Choroid plexus epithelial cell (primary cell): ENCODE results near the gene ANTXR1.
A peak's percentile ranks its signal among the peaks of the same experiment; 100 is the strongest.

ENCODE experiments used
- DNase-seq: peaks from one replicate; pipeline ENCODE4 v3.0.0-alpha.2; 2010; ENCODE audit warnings: low read depth
- H3K4me3 ChIP-seq: 2 replicates; pipeline ENCODE4 v1.5.1; 2011; ENCODE audit warnings: low read depth, mild to moderate bottlenecking, control low read depth, low read length, moderate library complexity
- TF ChIP-seq, protein P1 (sequence below): conservative IDR thresholded peaks from 2 replicates; pipeline ENCODE4 v1.5.1; 2011; ENCODE audit warnings: low read depth, mild to moderate bottlenecking, control low read depth, inconsistent platforms, low read length, moderate library complexity

The ANTXR1 gene

DNA sequence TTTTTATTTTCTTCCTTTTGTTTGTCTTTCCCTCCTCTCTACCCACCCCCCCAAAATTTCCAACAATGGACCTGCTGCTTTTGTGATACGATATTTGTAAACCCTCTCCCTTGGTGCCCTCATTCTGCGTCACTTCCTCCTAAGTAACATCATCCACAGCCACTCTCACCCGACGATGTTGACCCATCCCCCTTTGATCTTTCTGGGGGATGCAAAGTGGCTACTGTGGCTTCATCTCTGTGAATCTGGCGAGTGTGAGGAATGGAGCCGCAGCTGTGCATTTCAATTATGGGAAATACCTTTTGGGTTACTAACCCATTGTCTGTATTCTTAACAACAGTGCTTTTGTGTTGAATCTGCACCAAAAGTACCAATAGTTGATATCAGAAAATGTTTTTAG, 19.4 kb downstream of the ANTXR1 start:
- no peak overlapping the region for H3K4me3 ChIP-seq

DNA sequence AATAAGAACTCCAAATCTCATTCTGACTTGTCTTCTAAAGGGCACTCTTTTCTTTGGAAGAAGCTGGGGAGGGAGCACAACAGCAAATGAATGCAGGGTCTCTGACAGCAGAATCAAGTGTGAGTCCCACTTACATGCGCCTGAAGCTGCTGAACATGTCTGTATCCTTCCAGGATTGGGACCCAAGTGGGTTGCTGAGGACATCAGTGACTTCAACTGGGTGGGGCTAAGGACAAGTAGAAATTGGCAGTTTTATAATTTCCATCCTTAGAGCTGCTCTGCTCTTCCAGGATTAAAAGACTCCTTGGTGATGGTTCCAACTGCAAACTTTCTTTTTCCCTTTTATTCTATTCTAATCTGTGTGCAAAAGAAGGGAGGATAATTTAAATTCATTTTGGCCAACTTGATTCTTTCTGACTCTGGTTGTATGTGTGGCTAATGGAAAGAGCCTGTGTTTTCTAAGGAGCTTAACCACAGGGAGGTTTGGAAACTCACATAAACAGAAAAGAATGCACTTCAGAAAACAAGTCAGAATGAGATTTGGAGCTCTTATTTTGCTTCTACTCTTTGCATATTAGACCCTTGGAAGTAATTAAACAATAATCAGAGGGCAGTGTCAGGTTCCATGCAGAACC, 20.6 kb downstream of the ANTXR1 start:
- TF ChIP-seq, protein P1, sequence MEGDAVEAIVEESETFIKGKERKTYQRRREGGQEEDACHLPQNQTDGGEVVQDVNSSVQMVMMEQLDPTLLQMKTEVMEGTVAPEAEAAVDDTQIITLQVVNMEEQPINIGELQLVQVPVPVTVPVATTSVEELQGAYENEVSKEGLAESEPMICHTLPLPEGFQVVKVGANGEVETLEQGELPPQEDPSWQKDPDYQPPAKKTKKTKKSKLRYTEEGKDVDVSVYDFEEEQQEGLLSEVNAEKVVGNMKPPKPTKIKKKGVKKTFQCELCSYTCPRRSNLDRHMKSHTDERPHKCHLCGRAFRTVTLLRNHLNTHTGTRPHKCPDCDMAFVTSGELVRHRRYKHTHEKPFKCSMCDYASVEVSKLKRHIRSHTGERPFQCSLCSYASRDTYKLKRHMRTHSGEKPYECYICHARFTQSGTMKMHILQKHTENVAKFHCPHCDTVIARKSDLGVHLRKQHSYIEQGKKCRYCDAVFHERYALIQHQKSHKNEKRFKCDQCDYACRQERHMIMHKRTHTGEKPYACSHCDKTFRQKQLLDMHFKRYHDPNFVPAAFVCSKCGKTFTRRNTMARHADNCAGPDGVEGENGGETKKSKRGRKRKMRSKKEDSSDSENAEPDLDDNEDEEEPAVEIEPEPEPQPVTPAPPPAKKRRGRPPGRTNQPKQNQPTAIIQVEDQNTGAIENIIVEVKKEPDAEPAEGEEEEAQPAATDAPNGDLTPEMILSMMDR: no peak
- peak; percentile 61 for DNase-seq

More for the DNA sequence above, 19.4 kb downstream of the ANTXR1 start:
- DNase-seq: no peak
- TF ChIP-seq, protein P1: no peak

DNA sequence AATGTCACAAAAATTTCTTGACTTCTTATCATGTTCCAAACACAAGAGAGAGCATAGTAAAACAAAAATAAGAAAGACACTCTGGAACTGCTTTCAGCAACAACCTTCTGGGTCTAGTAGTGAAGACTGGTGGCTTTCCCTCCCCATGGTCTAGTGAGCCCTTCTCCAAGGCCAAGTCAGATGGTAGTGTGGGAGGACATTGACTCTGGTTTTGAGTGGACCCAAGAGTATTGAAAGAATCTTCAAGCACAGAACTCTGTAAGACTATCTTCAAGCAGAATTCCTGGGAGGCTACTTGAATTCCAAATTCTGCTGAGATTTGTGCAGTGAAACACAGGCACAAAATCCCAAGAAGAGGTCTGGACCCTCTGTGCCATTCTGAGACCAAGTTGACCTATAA, 21.1 kb downstream of the ANTXR1 start:
- TF ChIP-seq, protein P1: no peak
- H3K4me3 ChIP-seq: no peak overlapping the region
- DNase-seq: no peak

More for the DNA sequence above, 20.6 kb downstream of the ANTXR1 start:
- no peak overlapping the region for H3K4me3 ChIP-seq

DNA sequence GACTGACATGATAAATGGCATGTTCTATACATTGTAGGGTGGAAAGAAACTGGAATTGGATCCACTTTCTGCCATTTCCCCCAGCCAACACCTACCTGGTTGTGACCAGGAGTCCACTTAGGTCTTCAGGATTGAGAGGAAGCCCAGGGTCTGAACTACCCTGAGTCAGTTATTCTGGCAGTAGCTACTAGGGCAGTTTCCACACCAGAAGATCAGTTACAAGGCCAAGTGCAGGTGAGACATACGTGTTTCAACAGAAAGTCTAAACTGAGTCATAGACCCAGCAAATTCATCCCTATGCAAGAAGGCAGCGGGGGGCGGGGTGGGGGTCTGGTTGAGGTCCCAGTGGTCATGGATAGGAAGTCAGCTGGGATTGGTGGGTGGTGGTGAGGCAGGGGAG, 21.9 kb downstream of the ANTXR1 start:
- DNase-seq: no peak
- no peak overlapping the region for H3K4me3 ChIP-seq
- TF ChIP-seq, protein P1: no peak

DNA sequence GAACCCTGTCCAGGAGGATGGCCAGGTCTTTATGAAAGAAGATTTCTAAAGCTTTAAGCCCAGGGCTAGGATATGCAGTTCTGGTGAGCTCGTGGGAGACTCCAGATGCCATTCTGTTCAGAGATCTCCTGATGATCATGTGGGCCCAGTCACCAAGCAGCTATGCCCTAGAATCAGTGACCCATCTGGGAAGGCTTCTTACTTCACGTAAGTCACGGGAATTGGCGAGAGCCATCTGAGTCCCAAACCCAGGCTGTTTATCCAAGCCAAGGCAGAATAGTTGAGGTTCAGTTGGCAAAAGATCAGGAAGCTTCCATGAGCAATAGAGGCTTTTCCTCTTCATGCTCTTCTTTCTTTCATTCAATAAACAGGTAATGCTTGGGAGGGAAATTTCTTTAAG, 23.9 kb downstream of the ANTXR1 start:
- DNase-seq: peak; percentile 23
- H3K4me3 ChIP-seq: no peak overlapping the region
- TF ChIP-seq, protein P1: no peak

DNA sequence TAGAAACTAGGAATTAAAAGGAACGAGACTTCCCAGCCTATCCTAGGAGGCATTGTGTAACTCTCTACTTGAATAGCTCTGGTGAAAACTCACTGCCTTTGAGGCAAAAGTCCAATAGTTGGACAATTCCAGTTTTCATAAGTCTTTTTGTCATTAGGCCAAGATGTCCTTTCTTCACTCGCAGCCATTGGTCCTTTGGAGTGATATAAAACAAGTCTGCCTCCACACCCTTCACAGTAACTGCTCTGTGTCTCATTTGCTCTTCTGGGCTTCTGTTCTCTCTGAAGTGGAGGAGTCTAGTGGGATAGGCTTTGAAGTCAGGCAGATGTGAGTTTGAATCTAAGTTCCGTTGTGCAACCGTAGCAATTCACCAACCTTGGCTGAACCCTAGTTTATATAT, 28.2 kb downstream of the ANTXR1 start:
- no peak for DNase-seq
- TF ChIP-seq, protein P1: no peak
- H3K4me3 ChIP-seq: no peak overlapping the region

DNA sequence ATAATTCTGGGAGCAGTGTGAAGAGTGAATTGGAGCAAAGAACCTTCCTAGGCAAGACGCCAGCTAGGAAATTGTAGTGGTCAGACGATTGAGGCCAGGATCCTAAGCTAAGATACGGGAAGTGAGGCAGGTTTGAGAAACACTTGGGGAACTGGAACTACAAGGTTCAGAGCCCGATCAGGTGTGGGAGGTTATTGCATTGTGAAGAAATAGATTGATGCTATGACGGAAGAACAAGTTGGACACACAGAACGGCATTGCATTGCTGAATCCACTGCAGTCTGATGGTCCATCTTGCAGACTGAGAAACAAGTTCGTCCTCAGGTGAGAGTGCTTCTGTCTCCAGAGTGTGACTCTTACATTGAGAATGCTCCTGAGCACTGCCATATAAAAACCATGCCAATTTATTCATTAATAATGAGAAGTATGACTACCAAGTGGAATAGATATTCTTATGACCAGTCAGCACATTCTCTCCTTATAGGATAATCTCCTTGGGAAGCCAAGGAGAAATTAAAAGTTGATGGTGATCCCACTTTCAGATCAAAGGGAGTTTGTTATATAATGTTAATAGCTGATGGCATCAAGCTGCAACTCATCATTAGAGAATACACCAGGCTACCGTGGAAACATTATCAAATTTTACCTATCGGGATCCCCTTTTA, 30.9 kb downstream of the ANTXR1 start:
- DNase-seq: no peak
- H3K4me3 ChIP-seq: no peak overlapping the region
- TF ChIP-seq, protein P1: no peak
